Neuron (in vitro differentiated cells): ENCODE measurements around the gene DHX32.

ENCODE experiments used
- H2AFZ ChIP-seq: one replicate; pipeline ENCODE4 v1.6.1; 2013; ENCODE audit warnings: low read depth, mild to moderate bottlenecking, inconsistent platforms, low read length, moderate library complexity
- H3K27me3 ChIP-seq: one replicate; pipeline ENCODE4 v1.6.1; 2013; ENCODE audit warnings: low read length; ENCODE audit not compliant: insufficient read depth
- H3K36me3 ChIP-seq: one replicate; pipeline ENCODE4 v1.6.1; 2013; ENCODE audit warnings: low read length; ENCODE audit not compliant: insufficient read depth
- H3K4me1 ChIP-seq: one replicate; pipeline ENCODE4 v1.6.1; 2013; ENCODE audit warnings: low read length; ENCODE audit not compliant: insufficient read depth
- H3K4me3 ChIP-seq: 2 replicates; pipeline ENCODE4 v1.5.1; 2013; ENCODE audit warnings: mild to moderate bottlenecking, low read length, moderate library complexity
- H3K9me3 ChIP-seq: one replicate; pipeline ENCODE4 v1.6.1; 2013; ENCODE audit warnings: low read length

DHX32 gene

GRCh38 chr10:125883211-125883610 lies 2.1 kb upstream of the DHX32 start:
- Histone ChIP-seq H3K36me3 (no peaks in the 10 kb centered on the region), H3K9me3 (peaks cover under 1% of the 10 kb centered on the region), H3K4me3 (no peak overlapping the region), H3K4me1 (peaks cover 30% of the 10 kb centered on the region), H3K27me3 (no peaks in the 10 kb centered on the region), H2AFZ (no peak overlapping the region)

GRCh38 chr10:125882596-125882995 lies 1.5 kb upstream of the DHX32 start:
- Histone ChIP-seq H3K4me1 (peaks cover 30% of the 10 kb centered on the region), H2AFZ (no peak overlapping the region), H3K36me3 (no peaks in the 10 kb centered on the region), H3K9me3 (peaks cover 1% of the 10 kb centered on the region), H3K4me3 (no peak overlapping the region), H3K27me3 (no peaks in the 10 kb centered on the region)

GRCh38 chr10:125880719-125881118 lies 373 bp downstream of the DHX32 start:
- Histone ChIP-seq H3K36me3 (peaks cover 10% of the 10 kb centered on the region), H2AFZ (no peak overlapping the region), H3K9me3 (peaks cover 10% of the 10 kb centered on the region), H3K4me3 (peak overlapping the region; percentile 49), H3K27me3 (no peaks in the 10 kb centered on the region), H3K4me1 (peaks cover 30% of the 10 kb centered on the region)

DNA sequence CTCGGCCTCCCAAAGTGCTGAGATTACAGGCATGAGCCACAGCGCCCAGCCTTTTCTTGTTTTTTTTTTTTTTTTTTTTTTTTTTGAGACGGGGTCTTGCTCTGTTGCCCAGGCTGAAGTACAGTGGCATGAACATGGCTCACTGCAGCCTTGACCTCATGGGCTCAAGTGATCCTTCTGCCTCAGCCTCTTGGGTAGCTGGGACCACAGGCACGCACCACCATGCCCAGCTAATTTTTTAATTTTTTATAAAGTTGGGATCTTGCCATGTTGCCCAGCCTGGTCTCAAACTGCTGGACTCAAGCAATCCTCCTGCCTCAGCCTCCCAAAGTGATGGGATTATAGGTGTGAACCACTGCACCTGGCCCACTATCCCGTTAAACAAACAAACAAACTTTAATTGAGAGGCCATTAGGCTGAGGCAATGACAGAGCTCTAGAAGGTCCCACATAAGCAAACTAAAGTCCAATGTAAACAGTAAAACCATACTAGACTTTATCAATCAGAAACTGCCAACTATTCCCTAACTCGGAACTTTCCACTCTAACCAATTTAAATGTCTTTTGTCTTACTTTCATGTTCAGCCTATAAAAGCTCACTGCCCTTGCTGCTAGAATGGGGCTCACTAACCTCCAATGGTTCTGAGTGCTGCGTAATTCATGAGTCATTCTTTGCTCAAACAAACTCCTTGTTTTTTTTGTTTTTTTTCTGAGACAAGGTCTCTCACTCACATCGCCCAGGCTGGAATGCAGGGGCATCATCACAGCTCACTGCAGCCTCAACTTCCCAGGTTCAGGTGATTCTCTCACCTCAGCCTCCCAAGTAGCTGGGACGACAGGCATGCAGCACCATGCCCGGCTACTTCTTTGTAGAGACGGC lies 1.9 kb downstream of the DHX32 start:
- peaks cover 30% of the 10 kb centered on the region for H3K4me1 ChIP-seq
- H3K4me3 ChIP-seq, result peak overlapping the region; percentile 49
- peaks cover 17% of the 10 kb centered on the region for H3K36me3 ChIP-seq
- peaks cover 17% of the 10 kb centered on the region for H3K9me3 ChIP-seq
- no peaks in the 10 kb centered on the region for H3K27me3 ChIP-seq
- no peak overlapping the region for H2AFZ ChIP-seq

- Histone ChIP-seq H2AFZ (no peak overlapping the region), H3K4me3 (no peak overlapping the region), H3K36me3 (peaks cover 20% of the 10 kb centered on the region), H3K9me3 (peaks cover 12% of the 10 kb centered on the region), H3K4me1 (no peaks in the 10 kb centered on the region), H3K27me3 (no peaks in the 10 kb centered on the region)
Observed at GRCh38 chr10:125871338-125871737, 9.8 kb downstream of the DHX32 start.

GRCh38 chr10:125868372-125868975 lies 12.6 kb downstream of the DHX32 start:
- Histone ChIP-seq H3K4me3 (no peak overlapping the region), H3K36me3 (peaks cover 20% of the 10 kb centered on the region), H3K9me3 (no peaks in the 10 kb centered on the region), H3K27me3 (no peaks in the 10 kb centered on the region), H2AFZ (no peak overlapping the region), H3K4me1 (no peaks in the 10 kb centered on the region)

GRCh38 chr10:125866421-125867029 lies 14.6 kb downstream of the DHX32 start:
- H3K27me3 ChIP-seq, result no peaks in the 10 kb centered on the region
- peaks cover 22% of the 10 kb centered on the region for H3K36me3 ChIP-seq

DNA sequence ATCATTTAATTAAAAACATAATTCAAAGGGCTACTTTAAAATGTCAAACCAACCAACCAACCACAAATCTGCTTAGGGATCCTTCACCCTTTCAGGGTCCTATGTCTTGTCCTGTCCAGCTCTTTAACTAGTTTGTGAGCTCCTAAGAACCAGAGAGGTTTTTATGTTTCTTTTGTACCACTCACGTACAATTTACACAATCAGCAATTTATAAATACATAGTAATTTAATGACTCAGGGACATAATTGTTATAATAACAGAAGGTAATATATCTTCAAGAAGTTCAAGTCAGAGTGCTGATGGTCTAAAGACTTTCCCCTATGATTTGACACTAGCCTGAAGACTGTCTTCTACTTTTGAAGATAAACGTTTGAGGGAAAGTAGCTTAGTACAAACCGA lies 16.0 kb downstream of the DHX32 start:
- no peaks in the 10 kb centered on the region for H3K4me1 ChIP-seq
- no peaks in the 10 kb centered on the region for H3K27me3 ChIP-seq
- H3K4me3 ChIP-seq, result no peak overlapping the region
- H2AFZ ChIP-seq, result no peak overlapping the region
- no peaks in the 10 kb centered on the region for H3K9me3 ChIP-seq
- peaks cover 23% of the 10 kb centered on the region for H3K36me3 ChIP-seq

More at GRCh38 chr10:125866421-125867029, 14.6 kb downstream of the DHX32 start:
- Histone ChIP-seq H3K4me1 (no peaks in the 10 kb centered on the region), H3K4me3 (no peak overlapping the region), H3K9me3 (no peaks in the 10 kb centered on the region), H2AFZ (no peak overlapping the region)

GRCh38 chr10:125859128-125859817 lies 21.8 kb downstream of the DHX32 start:
- H2AFZ ChIP-seq, result no peak overlapping the region
- H3K27me3 ChIP-seq, result no peaks in the 10 kb centered on the region
- H3K36me3 ChIP-seq, result peaks cover 25% of the 10 kb centered on the region
- H3K4me3 ChIP-seq, result no peak overlapping the region
- H3K4me1 ChIP-seq, result no peaks in the 10 kb centered on the region
- no peaks in the 10 kb centered on the region for H3K9me3 ChIP-seq

DNA sequence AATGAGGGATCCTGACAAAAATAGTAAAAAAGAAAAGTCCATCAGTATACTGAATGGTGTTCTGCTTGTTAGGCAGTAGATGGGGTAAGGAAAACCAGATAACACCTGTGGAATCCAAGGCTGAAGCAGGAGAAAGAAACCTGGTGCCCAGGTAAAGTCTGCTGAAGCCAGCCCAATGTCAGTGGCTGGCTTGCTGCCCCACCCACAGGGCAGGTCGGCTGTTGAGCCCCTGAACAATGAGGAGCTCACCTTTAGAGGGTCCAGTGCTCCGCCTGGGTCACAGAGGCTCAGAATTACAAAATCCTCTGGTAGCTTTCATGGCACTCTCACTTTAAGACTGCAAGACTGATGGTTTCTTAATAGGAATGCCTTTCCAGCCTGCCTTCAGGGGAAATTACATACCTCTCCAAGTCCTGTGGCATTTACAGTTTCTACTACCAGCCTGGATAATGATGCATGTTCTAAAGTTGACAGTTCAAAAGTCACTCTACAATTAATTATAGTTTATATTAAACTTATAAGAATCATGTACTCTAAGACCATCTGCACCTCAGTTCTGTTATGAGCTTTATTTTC lies 23.8 kb downstream of the DHX32 start:
- no peaks in the 10 kb centered on the region for H3K4me1 ChIP-seq
- H3K27me3 ChIP-seq, result no peaks in the 10 kb centered on the region
- peaks cover 35% of the 10 kb centered on the region for H3K36me3 ChIP-seq
- no peaks in the 10 kb centered on the region for H3K9me3 ChIP-seq
- H2AFZ ChIP-seq, result no peak overlapping the region
- H3K4me3 ChIP-seq, result no peak overlapping the region

- Histone ChIP-seq H3K27me3 (no peaks in the 10 kb centered on the region), H3K4me3 (no peak overlapping the region), H3K4me1 (no peaks in the 10 kb centered on the region), H2AFZ (no peak overlapping the region), H3K36me3 (peaks cover 58% of the 10 kb centered on the region), H3K9me3 (peaks cover 2% of the 10 kb centered on the region)
Observed at GRCh38 chr10:125852487-125852886, 28.6 kb downstream of the DHX32 start.

GRCh38 chr10:125850766-125851731 lies 30.0 kb downstream of the DHX32 start:
- peaks cover 63% of the 10 kb centered on the region for H3K36me3 ChIP-seq

More at GRCh38 chr10:125850766-125851731, 30.0 kb downstream of the DHX32 start:
- H3K4me1 ChIP-seq, result no peaks in the 10 kb centered on the region
- no peak overlapping the region for H2AFZ ChIP-seq
- H3K4me3 ChIP-seq, result no peak overlapping the region
- H3K9me3 ChIP-seq, result peaks cover 2% of the 10 kb centered on the region
- H3K27me3 ChIP-seq, result no peaks in the 10 kb centered on the region
